ENCODE results near the gene SYTL2. TPM values are rescaled to one million over a fixed set of nuclear protein-coding genes. Genes with fewer than 3 reads are reported as not detected.
"Not testable (repeated sequence)": the region's sequence is repeated elsewhere in the genome, so short reads cannot be mapped to it uniquely, and the experiment has no call there.

The SYTL2 gene
- total RNA-seq, 1 experiment from 2014 or later, result 0.75 TPM

- Histone ChIP-seq H3K9me2 (replicated peaks; ENCODE audit: insufficient read depth, low read length) (no peaks in the 10 kb centered on the region), H3K27me3 (ENCODE audit: low read length) (no peaks in the 10 kb centered on the region), H3K9me3 (ENCODE audit: low read length) (no peaks in the 10 kb centered on the region), H3K36me3 (ENCODE audit: insufficient read depth, low read length) (peaks cover 83% of the 10 kb centered on the region), H3K4me3 (ENCODE audit: low read length) (no peak overlapping the region), H4K20me1 (ENCODE audit: insufficient read depth, low read depth, low read length) (peaks cover 43% of the 10 kb centered on the region), H3K27ac (ENCODE audit: low read length) (peak overlapping the region; percentile 21; the same call in 1 of the 2 replicates), H3K4me2 (ENCODE audit: low read depth, low read length, poor library complexity, severe bottlenecking) (no peak overlapping the region), H3K9ac (ENCODE audit: low read length) (no peak overlapping the region), H3K79me2 (ENCODE audit: low read length) (peaks cover 90% of the 10 kb centered on the region), H3K4me1 (ENCODE audit: low read length) (peaks cover 56% of the 10 kb centered on the region), H2AFZ (ENCODE audit: low read length) (no peak overlapping the region)
- DNase-seq, result no peak
Observed at GRCh38 chr11:85658180-85658579, 152.8 kb downstream of the SYTL2 start.

- Histone ChIP-seq H3K4me2 (ENCODE audit: low read depth, low read length, poor library complexity, severe bottlenecking) (no peak overlapping the region), H4K20me1 (ENCODE audit: insufficient read depth, low read depth, low read length) (peaks cover 30% of the 10 kb centered on the region), H3K36me3 (ENCODE audit: insufficient read depth, low read length) (peaks cover 74% of the 10 kb centered on the region)
Observed at GRCh38 chr11:85656777-85657176, 154.2 kb downstream of the SYTL2 start.

GRCh38 chr11:85654343-85654742 lies 156.6 kb downstream of the SYTL2 start:
- H3K9ac ChIP-seq (ENCODE audit: low read length); DNase-seq; H4K20me1 ChIP-seq (ENCODE audit: insufficient read depth, low read depth, low read length); H3K9me3 ChIP-seq (ENCODE audit: low read length); H2AFZ ChIP-seq (ENCODE audit: low read length); H3K27ac ChIP-seq (ENCODE audit: low read length); H3K4me3 ChIP-seq (ENCODE audit: low read length); H3K9me2 ChIP-seq (replicated peaks; ENCODE audit: insufficient read depth, low read length); H3K27me3 ChIP-seq (ENCODE audit: low read length); H3K4me2 ChIP-seq (ENCODE audit: low read depth, low read length, poor library complexity, severe bottlenecking): not testable (repeated sequence)
- Histone ChIP-seq H3K79me2 (ENCODE audit: low read length) (peaks cover 75% of the 10 kb centered on the region), H3K36me3 (ENCODE audit: insufficient read depth, low read length) (peaks cover 51% of the 10 kb centered on the region), H3K4me1 (ENCODE audit: low read length) (peaks cover 40% of the 10 kb centered on the region)

More at GRCh38 chr11:85656777-85657176, 154.2 kb downstream of the SYTL2 start:
- peaks cover 80% of the 10 kb centered on the region for H3K79me2 ChIP-seq (ENCODE audit: low read length)
- no peak overlapping the region for H3K27ac ChIP-seq (ENCODE audit: low read length)
- no peaks in the 10 kb centered on the region for H3K27me3 ChIP-seq (ENCODE audit: low read length)
- H3K4me3 ChIP-seq (ENCODE audit: low read length), result no peak overlapping the region
- DNase-seq, result no peak
- no peak overlapping the region for H3K9ac ChIP-seq (ENCODE audit: low read length)
- peaks cover 47% of the 10 kb centered on the region for H3K4me1 ChIP-seq (ENCODE audit: low read length)
- no peaks in the 10 kb centered on the region for H3K9me3 ChIP-seq (ENCODE audit: low read length)
- H2AFZ ChIP-seq (ENCODE audit: low read length), result no peak overlapping the region
- no peaks in the 10 kb centered on the region for H3K9me2 ChIP-seq (replicated peaks; ENCODE audit: insufficient read depth, low read length)

DNA sequence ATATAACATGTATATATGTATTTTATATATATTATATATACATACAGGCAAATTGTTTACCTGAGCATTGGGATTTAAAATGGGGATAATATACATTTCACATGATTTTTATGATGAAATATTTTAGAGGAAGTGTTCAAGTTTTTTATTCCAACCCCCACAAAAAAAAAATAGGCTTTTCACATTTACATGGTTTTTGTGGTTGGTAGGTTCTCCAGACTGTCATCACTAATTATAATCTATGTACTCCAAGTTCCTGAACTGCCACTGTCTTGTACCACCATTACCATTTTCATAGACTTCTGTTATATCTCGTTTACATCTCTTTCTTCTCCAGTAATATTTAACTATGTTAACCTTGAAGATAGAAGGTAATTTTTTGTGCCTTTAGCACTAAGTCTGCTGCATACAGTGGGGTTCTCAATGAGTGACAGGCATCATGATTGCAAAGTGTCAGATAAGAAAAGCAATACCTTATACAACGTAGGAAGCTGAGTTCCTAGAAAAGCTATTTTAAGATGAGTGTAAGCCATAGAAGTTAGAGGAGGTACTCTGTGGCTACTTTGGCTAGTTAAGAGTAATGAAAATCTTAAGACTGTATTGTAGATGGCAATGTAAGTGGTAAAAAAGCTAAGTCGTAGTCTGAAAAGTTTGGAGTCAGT lies 158.0 kb downstream of the SYTL2 start:
- Histone ChIP-seq H3K27me3 (ENCODE audit: low read length) (no peaks in the 10 kb centered on the region), H3K9ac (ENCODE audit: low read length) (no peak overlapping the region), H3K4me1 (ENCODE audit: low read length) (peaks cover 36% of the 10 kb centered on the region), H3K4me2 (ENCODE audit: low read depth, low read length, poor library complexity, severe bottlenecking) (no peak overlapping the region), H2AFZ (ENCODE audit: low read length) (no peak overlapping the region), H3K27ac (ENCODE audit: low read length) (peak overlapping the region; percentile 15; the same call in 1 of the 2 replicates), H4K20me1 (ENCODE audit: insufficient read depth, low read depth, low read length) (no peaks in the 10 kb centered on the region), H3K9me2 (replicated peaks; ENCODE audit: insufficient read depth, low read length) (no peaks in the 10 kb centered on the region), H3K4me3 (ENCODE audit: low read length) (no peak overlapping the region), H3K36me3 (ENCODE audit: insufficient read depth, low read length) (peaks cover 37% of the 10 kb centered on the region), H3K79me2 (ENCODE audit: low read length) (peaks cover 67% of the 10 kb centered on the region), H3K9me3 (ENCODE audit: low read length) (no peaks in the 10 kb centered on the region)
- DNase-seq, result no peak

DNA sequence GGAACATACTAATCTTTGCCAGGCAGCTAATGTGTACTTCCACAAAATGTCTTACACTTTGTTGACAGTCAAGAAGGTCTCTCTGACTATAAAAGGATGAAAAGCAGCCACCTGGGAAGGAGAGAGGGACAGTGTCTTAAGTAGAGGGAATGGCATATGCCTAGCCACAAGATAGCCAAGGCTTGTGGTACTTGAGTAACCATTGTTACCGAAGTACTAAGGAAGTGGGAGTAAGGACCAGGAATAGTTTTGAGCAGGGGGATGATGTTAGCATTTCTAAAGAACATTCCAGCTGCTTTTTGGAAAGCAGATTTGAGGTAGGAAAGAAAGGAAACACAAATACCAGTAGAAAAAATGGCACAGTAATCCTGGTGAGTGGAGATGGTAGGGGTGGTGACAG lies 159.8 kb downstream of the SYTL2 start:
- H3K9me2 ChIP-seq (replicated peaks; ENCODE audit: insufficient read depth, low read length), result no peaks in the 10 kb centered on the region

GRCh38 chr11:85647604-85648299 lies 163.2 kb downstream of the SYTL2 start, which contains the start of gene TMEM126A:
TMEM126A (plus strand) TSS chr11:85647967; CDS start chr11:85650256, 2,289 bp downstream.
- H2AFZ ChIP-seq (ENCODE audit: low read length), result peak within 1 kb of the TSS; percentile 31
- DNase-seq, result peak; percentile 100
- H3K4me1 ChIP-seq (ENCODE audit: low read length), result peaks cover 42% of the 10 kb centered on the region
- peak within 1 kb of the TSS; percentile 89 for H3K4me2 ChIP-seq (ENCODE audit: low read depth, low read length, poor library complexity, severe bottlenecking)
- peaks cover 26% of the 10 kb centered on the region for H3K79me2 ChIP-seq (ENCODE audit: low read length)
- no peaks in the 10 kb centered on the region for H3K9me3 ChIP-seq (ENCODE audit: low read length)
- no peaks in the 10 kb centered on the region for H3K27me3 ChIP-seq (ENCODE audit: low read length)
- H3K9ac ChIP-seq (ENCODE audit: low read length), result peak within 1 kb of the TSS; percentile 74
- no peaks in the 10 kb centered on the region for H4K20me1 ChIP-seq (ENCODE audit: insufficient read depth, low read depth, low read length)
- H3K36me3 ChIP-seq (ENCODE audit: insufficient read depth, low read length), result no peaks in the 10 kb centered on the region
- no peaks in the 10 kb centered on the region for H3K9me2 ChIP-seq (replicated peaks; ENCODE audit: insufficient read depth, low read length)
- H3K27ac ChIP-seq (ENCODE audit: low read length), result peak within 1 kb of the TSS; percentile 79
- H3K4me3 ChIP-seq (ENCODE audit: low read length), result peak within 1 kb of the TSS; percentile 72

More for the DNA sequence above, 159.8 kb downstream of the SYTL2 start:
- H3K9me3 ChIP-seq (ENCODE audit: low read length), result no peaks in the 10 kb centered on the region
- H3K27me3 ChIP-seq (ENCODE audit: low read length), result no peaks in the 10 kb centered on the region
- H3K27ac ChIP-seq (ENCODE audit: low read length), result no peak overlapping the region
- no peaks in the 10 kb centered on the region for H4K20me1 ChIP-seq (ENCODE audit: insufficient read depth, low read depth, low read length)
- peaks cover 19% of the 10 kb centered on the region for H3K36me3 ChIP-seq (ENCODE audit: insufficient read depth, low read length)
- H3K4me1 ChIP-seq (ENCODE audit: low read length), result peaks cover 38% of the 10 kb centered on the region
- H3K4me2 ChIP-seq (ENCODE audit: low read depth, low read length, poor library complexity, severe bottlenecking), result no peak overlapping the region
- peaks cover 49% of the 10 kb centered on the region for H3K79me2 ChIP-seq (ENCODE audit: low read length)
- DNase-seq, result no peak
- H3K9ac ChIP-seq (ENCODE audit: low read length), result no peak overlapping the region
- no peak overlapping the region for H3K4me3 ChIP-seq (ENCODE audit: low read length)
- H2AFZ ChIP-seq (ENCODE audit: low read length), result no peak overlapping the region

DNA sequence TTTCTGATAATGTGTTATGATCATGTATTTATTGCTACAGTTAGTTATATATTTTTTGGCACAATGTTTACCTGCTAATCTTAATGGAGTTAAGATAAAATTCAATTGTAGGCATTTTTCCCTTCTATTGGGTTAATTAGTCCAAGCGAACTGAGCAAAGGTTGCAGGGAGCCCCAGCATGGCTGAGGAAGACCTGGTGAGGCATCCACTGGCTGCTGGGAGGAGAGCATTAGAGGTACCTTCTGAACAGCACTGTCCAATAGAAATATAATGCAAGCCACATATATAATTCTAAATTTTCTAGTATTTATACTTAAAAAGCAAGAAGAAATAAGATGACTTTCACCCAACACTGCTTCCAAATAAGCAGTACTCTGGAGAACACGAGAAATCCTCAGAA lies 163.9 kb downstream of the SYTL2 start:
- peak overlapping the region; percentile 31; the same call in 1 of the 2 replicates for H2AFZ ChIP-seq (ENCODE audit: low read length)
- peaks cover 26% of the 10 kb centered on the region for H3K79me2 ChIP-seq (ENCODE audit: low read length)
- peaks cover 42% of the 10 kb centered on the region for H3K4me1 ChIP-seq (ENCODE audit: low read length)
- peak overlapping the region; percentile 89 for H3K4me2 ChIP-seq (ENCODE audit: low read depth, low read length, poor library complexity, severe bottlenecking)
- peak; percentile 74 for DNase-seq
- no peaks in the 10 kb centered on the region for H3K9me2 ChIP-seq (replicated peaks; ENCODE audit: insufficient read depth, low read length)
- H3K9ac ChIP-seq (ENCODE audit: low read length), result peak overlapping the region; percentile 74
- peak overlapping the region; percentile 72 for H3K4me3 ChIP-seq (ENCODE audit: low read length)
- H3K27me3 ChIP-seq (ENCODE audit: low read length), result no peaks in the 10 kb centered on the region
- no peaks in the 10 kb centered on the region for H4K20me1 ChIP-seq (ENCODE audit: insufficient read depth, low read depth, low read length)
- no peaks in the 10 kb centered on the region for H3K9me3 ChIP-seq (ENCODE audit: low read length)
- peak overlapping the region; percentile 59 for H3K27ac ChIP-seq (ENCODE audit: low read length)
- H3K36me3 ChIP-seq (ENCODE audit: insufficient read depth, low read length), result no peaks in the 10 kb centered on the region

Data from Karpas-422 (cell line).